HG03432 (cell line): Measurements from ENCODE around the gene PRDM5.

Source experiments
- ATAC-seq: cut with Tn5 transposase; IDR thresholded peaks from one replicate; pipeline ENCODE4 v1.9.1; 2021; ENCODE audit warnings: mild to moderate bottlenecking, moderate library complexity; ENCODE audit not compliant: unreplicated experiment

The PRDM5 gene

DNA sequence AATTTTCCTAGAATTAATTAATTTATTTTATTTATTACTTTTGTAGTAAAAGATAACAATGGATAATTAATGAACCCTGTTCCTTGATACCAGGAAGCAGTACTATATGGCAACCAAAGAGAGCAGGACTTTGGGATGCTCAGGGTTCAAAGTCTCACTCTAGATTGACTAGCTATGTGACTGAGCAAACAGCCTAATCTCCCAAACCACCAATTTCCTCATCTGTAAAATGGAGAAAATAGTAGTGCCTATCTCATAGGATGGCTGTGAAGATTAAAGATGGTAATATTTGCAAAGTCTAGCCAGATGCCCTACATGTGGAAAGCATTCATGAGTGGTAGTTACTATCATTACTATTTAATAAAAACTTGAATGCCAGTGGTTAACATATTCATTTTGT lies 97.6 kb downstream of the PRDM5 start:
- no peak for ATAC-seq

DNA sequence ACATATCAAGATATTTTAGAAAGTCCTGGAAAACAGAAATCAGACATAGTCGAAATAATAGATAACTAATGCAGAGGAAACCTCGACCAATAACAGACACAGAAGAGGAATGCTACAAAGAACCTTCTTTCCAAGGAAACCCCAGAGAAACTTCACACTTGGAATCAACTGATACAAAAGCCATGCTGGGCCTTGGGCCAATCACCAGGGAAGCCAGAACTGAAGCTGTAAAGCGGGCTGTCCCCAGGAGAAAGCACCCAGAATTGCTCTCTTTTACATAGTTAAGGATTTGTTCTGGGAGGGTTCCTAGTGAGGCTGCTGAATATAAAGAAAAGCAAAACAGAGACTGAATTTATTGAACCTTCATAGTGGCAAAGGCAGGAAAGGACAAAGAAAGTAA lies 100.5 kb downstream of the PRDM5 start:
- ATAC-seq = no peak

DNA sequence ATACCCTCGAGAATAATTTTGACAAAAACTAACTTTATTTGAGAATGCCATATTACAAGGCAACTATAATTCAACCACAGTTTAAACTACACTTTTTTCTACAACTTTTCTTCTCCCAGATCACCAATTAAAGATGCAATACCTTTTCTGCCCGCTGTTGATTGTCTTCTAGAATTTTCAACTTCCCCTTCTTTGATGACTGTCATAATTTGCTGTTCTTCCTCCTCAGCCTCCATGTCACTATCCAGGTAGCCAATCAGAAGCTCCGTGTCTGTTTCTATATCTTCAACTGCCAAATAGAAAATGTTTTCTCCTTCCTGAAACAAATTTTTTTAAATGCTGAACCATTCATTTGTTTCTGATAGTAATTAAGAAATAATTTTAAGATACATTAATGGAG lies 101.5 kb downstream of the PRDM5 start:
- ATAC-seq = no peak

DNA sequence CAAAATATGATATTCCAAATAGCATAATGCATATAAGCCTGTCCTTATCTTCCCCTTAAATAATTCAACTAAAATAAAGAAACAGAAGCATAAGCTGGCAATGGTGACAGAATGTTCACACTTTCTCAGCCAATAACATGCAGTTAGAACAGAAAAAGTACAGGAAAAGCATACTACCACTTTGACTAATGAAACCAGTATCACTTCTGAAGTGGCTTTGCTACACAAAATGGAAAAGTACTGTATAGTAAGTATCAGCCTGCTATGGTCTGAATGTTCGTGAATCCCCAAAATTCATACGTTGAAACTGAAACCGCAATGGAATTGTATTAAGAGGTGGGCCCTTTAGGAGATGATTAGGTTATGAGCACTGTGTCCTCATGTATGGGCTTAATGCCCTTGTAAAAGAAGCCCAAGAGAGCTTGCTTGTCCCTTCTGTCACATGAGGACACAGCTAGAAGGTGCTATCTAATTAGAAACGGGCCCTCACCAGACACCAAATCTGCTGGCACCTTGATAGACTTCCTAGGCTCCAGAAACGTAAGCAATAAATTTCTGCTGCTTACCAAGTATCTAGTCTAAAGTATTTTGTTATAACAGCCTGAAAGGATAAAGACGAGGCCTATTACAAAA lies 102.6 kb downstream of the PRDM5 start:
- ATAC-seq = peak; percentile 70

DNA sequence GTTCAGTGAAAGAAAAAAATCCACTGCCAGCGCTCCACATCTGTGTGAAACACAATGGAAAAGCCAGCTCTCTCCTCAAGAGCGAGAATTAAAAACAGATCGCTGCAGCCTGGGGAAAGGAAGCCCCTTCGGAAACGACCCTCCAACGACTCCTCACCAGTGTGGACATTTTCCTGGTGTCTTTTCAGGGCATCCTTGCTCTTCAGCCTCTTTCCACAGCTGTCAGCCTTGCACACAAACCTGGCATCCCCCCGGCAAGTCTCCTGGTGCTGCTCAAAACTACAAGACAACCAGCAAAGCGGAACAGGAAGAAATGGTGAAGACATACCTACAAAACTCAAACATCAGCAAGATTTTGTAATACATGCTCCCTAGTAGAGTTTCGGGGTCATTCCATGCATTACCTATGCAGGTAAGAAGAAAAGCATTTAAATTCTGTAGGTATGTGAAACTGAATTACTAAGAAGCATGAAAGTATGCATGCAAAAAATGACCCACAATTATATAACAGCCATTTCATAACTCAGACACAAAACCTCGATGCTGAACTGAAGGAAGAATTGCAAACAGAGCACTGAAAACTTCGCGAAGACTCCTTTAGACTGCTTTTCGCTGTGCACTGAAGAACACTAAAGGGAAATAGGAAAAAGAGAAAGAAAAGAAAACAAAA lies 106.1 kb downstream of the PRDM5 start:
- no peak for ATAC-seq

DNA sequence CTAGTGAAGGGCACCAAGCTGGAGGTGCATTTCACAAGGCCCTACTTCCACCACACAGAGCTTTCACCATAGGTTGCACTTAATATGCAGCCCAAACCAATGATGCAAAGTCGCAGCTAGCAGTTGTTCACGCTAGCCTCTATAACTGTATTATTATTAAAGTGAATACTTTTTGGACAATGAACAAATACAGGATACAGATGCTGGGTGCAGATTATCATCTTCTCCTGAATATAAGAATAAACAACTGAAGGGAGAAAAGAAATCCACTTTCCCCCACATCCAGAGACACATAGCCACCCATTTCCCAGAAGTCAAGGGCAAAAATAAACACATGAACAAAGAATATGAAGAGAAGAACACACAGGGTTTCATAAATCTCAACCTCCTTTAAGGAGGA lies 107.2 kb downstream of the PRDM5 start:
- ATAC-seq = no peak

DNA sequence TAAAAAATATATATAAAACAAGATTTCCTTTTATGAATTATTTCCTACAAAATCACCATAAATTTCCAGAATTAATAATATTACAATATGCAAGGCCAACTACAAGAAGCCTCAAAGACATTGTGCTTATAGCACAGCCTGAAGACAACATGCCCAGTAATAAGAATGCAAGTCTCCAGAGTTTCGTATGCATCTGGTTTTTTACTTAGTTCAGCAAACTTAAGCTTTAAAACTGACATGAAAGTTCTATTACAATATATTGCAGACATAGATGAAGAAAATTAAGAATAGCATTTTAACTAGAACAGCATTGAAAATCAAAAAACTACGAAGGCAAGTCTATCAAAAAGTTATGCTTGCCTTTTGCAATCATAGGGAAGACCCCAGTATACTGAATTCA lies 107.6 kb downstream of the PRDM5 start:
- no peak for ATAC-seq

DNA sequence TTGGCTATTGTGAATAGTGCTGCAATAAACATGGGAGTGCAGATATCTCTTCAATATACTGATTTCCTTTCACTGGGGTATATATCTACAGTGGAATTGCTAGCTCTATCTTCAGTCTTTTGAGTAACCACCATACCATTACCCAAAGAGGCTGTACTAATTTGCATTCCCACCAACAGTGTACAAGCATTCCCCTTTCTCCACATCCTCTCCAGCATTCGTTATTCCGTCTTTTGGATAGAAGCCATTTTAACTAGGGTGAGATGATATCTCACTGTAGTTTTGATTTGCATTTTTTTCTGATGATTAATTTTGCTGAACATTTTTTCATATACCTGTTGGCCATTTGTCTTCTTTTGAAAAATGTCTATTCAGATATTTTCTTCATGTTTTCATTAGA lies 110.3 kb downstream of the PRDM5 start:
- no peak for ATAC-seq

DNA sequence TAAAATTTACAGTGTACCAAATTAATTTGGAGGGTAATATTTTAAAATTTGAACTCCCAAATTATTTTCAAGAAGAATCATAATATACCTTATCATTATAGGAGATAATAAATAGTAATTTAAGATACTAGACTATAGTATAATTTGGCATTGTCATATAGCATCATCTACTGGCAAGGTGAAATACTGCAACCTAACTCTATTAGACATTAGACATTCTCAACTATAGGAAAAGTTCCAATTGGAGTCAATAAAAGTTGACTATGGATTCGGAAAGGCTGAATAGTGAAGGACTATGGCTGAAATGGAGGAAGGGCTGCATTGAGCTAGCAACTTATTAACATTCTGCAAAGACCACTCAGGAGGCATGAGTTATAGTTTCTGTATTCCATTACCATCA lies 113.0 kb downstream of the PRDM5 start:
- ATAC-seq = no peak

DNA sequence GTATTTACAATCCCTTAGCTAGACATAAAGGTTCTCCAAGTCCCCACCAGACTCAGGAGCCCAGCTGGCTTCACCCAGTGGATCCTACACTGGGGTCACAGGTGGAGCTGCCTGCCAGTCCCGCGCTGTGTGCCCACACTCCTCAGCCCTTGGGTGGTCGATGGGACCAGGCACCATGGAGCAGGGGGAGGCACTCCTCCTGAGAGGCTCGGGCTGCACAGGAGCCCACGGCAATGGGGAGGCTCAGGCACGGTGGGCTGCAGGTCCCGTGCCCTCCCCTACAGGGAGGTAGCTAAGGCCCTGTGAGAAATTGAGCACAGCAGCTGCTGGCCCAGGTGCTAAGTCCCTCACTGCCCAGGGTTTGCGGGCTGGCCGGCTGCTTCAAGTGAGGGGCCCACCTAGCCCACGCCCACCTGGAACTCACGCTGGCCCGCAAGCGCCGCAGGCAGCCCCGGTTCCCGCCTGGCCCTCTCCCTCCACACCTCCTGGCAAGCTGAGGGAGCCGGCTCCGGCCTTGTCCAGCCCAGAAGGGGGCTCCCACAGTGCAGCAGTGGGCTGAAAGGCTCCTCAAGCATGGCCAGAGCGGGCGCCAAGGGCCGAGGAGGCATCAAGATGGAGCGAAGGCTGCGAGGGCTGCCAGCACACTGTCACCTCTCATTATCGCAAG lies 113.9 kb downstream of the PRDM5 start:
- ATAC-seq = no peak

DNA sequence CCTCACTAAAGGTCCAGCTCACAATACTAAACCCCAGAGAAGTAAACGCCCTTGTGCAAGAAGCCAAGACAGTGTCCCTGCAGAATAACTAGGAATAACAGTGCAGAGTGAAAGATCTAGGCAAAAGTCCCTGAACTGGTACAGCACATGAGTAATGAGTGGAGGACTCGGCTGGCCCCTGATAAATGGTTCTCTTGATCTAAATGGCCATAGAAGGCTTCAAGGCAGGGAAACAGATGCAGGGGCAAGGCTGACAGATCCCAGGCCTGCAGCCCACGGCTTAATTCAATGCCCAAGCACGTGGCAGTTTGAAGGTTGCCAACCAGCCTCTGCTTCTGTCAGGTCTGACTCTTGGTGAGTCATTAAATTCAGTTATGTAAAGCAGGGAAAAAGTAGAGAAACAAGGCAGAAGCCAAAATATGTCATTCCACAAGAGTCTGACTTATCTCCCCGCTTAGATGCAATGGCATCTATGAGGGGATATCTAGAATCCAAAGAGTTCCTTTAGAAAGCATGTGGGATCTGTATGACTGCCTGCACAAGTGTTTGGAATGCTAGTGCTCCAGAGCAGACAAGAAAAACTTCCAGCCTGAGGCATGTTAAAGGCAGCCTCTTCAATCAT lies 121.3 kb downstream of the PRDM5 start:
- no peak for ATAC-seq

DNA sequence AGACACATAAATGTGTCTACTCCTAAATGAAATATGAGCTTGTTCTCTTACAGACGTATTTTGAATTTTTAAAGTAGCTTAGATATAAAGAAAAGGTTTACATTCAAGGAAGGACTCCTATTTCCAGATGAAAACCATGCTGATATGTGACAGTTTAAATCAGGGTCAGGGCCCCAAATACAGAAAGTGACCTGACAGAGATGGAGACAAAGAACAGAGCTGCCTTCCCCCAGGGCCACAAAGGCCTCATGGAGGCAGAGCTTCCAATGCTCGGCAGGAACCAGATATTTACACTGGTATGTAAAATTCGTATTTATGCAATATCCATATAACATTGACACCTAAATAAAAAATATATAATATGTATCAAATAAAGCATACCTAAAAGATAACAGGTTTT lies 124.0 kb downstream of the PRDM5 start:
- no peak for ATAC-seq

DNA sequence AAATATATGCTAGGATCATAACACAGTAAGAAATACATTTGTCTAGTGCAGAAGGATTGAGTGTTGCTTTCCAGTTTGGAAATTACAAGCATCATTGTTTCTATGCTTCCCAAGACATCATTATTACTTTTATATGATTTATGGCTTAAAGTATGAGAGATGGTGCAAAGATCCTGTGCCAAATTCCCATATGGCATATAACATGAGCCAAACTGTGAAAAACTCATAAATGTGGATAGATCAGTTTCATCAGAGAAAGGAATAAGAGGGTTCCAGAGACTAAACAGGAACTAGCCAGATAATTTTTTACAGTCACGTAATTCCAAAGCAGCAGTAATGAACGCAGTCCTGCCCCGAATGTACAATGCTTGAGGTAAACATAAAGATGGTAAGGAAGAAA lies 126.3 kb downstream of the PRDM5 start:
- no peak for ATAC-seq

DNA sequence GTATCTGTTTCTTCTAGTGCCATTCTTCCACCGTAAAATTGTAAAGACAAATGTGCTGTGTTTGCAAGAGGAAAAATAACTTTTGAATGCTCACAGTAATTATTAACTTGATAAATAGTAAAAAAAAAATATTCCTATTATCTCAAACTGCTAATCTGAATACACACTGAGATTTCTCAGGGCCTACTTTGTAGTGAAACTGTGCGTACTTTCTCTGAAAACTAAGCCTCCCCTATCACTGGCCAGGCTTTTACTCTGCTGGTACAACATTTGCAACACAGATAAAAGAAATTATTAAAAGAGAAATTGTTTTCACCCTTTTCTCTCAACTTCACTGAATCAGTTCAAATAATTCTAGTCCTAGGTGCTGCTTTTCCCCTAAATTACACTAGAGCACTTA lies 137.3 kb downstream of the PRDM5 start:
- ATAC-seq = no peak

DNA sequence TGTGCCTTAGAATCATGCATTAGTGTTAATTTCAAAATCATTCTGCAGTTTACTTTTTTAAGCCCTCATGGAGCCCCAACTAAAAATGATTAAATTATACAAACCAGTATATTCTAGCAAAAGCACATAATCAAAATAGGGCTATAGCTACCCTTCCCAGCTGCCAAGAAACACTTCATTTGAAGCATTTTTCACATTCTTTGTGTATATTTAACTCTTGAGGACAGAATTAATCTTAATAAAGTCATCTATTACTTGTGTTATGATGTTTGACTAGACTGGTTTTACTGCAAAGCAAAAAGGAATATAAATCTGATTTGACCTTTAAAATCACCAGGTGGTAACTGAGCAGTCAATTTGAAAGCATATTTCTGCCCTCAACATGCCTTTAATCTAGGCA lies 145.1 kb downstream of the PRDM5 start:
- ATAC-seq = no peak

DNA sequence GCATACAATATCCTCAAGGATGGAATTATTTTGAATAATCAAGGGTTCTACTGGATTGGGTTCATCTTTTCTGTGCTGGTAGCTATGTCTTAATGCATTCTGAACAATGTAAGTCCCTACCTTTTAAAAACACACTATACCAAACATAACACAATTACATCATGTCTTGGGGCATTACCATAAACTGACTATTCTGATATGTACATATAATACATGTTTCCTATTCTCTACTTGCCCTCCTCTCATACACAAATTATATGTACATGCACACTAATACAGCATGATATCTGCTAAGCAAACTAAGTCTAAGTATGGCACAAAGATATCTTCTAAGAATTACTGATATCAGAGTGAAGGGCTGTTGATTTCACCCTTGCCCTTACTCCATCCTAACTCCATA lies 147.1 kb downstream of the PRDM5 start:
- ATAC-seq = no peak

DNA sequence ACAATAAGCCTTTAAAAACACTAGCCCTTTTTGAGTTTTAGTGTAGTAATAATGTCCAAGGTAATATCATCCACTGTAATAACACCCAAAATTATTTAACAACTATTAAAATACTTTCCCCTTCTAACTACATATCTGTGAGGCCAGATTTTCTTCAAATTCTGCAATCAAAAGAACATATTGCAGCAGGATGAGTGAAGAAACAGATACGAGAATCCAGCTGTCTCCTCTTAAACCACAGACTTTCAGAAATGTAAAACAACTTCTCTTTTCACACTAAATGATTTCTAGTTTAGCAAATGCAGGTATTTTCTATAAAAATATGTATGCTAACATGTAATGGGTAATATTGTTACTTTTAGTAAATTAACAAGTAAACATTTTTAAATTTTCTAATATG lies 148.9 kb downstream of the PRDM5 start:
- peak; percentile 61 for ATAC-seq

DNA sequence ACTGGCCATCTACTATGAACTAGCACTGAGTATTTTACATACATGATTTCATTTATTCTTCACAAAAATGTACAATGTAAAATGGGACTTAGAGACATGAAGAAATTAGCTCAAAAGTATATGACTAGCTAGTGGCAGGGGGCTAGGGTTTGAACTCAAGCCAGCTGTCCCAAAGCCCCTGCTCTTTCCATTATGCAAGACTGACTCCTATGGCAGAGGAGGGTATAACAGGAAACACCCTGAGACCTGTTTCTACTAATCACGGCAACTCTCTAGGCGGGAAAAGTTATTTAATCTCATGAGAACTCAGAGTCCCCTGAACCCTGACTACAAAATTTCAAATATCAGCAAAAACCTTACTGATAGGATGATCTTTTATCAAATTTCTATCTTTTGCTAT lies 150.6 kb downstream of the PRDM5 start:
- no peak for ATAC-seq

DNA sequence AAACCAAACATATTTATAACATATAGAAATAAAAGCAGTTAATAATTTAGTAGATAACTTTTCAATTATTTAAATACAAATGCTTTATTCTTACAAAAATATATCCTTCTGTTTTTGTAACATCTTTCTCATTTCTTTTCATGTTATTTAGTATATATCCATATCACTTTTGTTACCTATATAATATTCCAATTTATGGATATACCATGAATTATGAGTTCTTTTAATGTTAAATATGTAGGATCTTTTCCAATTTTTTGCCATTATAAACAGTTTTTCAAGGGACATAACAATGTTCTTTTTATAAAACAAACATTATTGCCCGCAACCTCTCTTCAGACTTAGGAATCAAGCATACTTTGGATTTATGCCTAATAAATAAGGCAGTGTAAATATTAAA lies 151.6 kb downstream of the PRDM5 start:
- ATAC-seq = no peak

DNA sequence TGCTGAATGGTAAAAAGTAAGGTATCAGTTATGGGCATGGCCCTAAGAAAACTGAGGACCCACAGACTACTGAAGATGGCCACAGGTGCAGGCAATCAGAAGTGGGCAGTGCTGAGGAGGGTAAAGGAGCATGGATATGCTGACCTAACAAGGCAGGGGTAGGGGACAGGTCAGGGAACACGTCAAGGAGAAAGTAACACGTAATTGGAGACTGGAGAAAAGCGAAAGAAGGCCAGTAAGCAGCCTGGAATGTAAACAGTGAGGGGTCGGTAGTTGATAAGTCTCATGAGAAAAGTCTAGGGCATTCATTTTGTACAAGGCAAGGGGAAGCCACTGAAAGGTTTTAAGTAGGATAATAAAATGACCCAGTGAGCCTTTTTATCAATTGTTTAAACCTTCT lies 153.3 kb downstream of the PRDM5 start:
- ATAC-seq = no peak

DNA sequence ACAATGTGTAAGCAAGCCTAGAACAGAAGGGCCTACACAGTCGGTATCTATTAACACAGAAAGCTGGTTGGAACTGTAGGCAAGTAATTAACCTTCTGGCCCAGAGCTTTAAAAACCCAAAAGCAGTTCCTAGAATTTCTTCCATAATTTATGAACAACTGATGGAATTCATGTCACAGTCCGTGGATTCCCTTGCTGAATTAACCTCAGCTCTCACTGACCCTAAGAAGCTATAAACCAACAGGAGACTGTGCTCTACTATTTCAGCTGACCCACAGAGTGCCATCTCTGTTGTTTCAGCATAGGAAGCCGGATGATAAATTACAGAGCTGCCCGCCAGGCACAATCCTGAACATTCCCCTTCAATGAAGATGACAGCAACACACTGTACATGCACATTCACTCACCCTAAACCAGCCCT lies 157.3 kb downstream of the PRDM5 start:
- peak; percentile 37 for ATAC-seq

DNA sequence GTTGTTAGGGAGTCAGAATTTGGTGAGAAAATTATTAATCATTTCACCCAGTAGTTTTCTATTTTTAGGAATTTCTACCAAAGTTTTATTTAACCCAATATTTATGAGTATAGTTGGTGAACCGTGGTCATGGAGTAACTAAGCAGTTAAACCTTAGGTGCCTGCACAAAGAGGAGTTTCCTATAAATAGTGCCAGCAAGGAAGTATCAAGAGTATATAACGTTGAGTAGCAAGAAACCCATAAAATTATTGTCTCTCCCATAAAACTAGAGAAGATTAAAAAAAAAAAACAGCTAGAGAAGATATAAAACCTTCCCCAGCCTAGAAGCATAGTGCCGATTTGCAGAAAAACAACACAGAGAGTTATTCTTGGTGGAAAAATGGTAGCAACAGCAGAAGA lies 158.9 kb downstream of the PRDM5 start:
- no peak for ATAC-seq
